ENCODE results near the gene BBIP1.

Gene BBIP1

GRCh38 chr10:110853921-110854605, 64.9 kb downstream of the BBIP1 start:
- Histone ChIP-seq H2AFZ (ENCODE audit: low read depth, low read length, severe bottlenecking) (no peak overlapping the region), H3K9me3 (ENCODE audit: insufficient read depth, low read length) (no peaks in the 10 kb centered on the region), H4K20me1 (ENCODE audit: low read depth, low read length) (no peaks in the 10 kb centered on the region), H3K79me2 (ENCODE audit: insufficient read depth, low read length) (no peaks in the 10 kb centered on the region), H3K27me3 (ENCODE audit: low read length) (no peaks in the 10 kb centered on the region), H3K9me2 (replicated peaks; ENCODE audit: insufficient read depth, low read length) (no peaks in the 10 kb centered on the region), H3K27ac (ENCODE audit: low read depth, low read length) (no peak overlapping the region), H3K9ac (ENCODE audit: low read length) (no peak overlapping the region), H3K36me3 (ENCODE audit: low read length) (no peaks in the 10 kb centered on the region), H3K4me3 (ENCODE audit: insufficient read depth, low read length, poor library complexity, severe bottlenecking) (no peak overlapping the region), H3K4me2 (ENCODE audit: low read depth, low read length, poor library complexity, severe bottlenecking) (no peak overlapping the region), H3F3A (ENCODE audit: insufficient read depth) (peaks cover 6% of the 10 kb centered on the region; the same call in 1 of the 2 replicates)
- TF ChIP-seq CTCF (IDR thresholded peaks at IDR 0.05; ENCODE audit: insufficient read depth, low read length, poor library complexity, severe bottlenecking): no peak
- TF ChIP-seq EZH2phosphoT487 (conservative IDR thresholded peaks at IDR 0.05; ENCODE audit: low read length): no peak

GRCh38 chr10:110852947-110853346, 66.0 kb downstream of the BBIP1 start:
- Histone ChIP-seq H3K4me3 (ENCODE audit: insufficient read depth, low read length, poor library complexity, severe bottlenecking) (no peak overlapping the region), H3K79me2 (ENCODE audit: insufficient read depth, low read length) (no peaks in the 10 kb centered on the region), H3K36me3 (ENCODE audit: low read length) (no peaks in the 10 kb centered on the region), H3K4me2 (ENCODE audit: low read depth, low read length, poor library complexity, severe bottlenecking) (no peak overlapping the region), H3F3A (ENCODE audit: insufficient read depth) (peaks cover 7% of the 10 kb centered on the region; the same call in 1 of the 2 replicates), H4K20me1 (ENCODE audit: low read depth, low read length) (no peaks in the 10 kb centered on the region), H3K27ac (ENCODE audit: low read depth, low read length) (no peak overlapping the region), H3K9me3 (ENCODE audit: insufficient read depth, low read length) (no peaks in the 10 kb centered on the region), H3K9ac (ENCODE audit: low read length) (no peak overlapping the region), H3K9me2 (replicated peaks; ENCODE audit: insufficient read depth, low read length) (no peaks in the 10 kb centered on the region), H3K27me3 (ENCODE audit: low read length) (no peaks in the 10 kb centered on the region), H2AFZ (ENCODE audit: low read depth, low read length, severe bottlenecking) (no peak overlapping the region)
- no peak for TF ChIP-seq EZH2phosphoT487 (conservative IDR thresholded peaks at IDR 0.05; ENCODE audit: low read length)
- TF ChIP-seq CTCF (IDR thresholded peaks at IDR 0.05; ENCODE audit: insufficient read depth, low read length, poor library complexity, severe bottlenecking): no peak

- no peak overlapping the region for H3K4me3 ChIP-seq (ENCODE audit: insufficient read depth, low read length, poor library complexity, severe bottlenecking)
- TF ChIP-seq CTCF (IDR thresholded peaks at IDR 0.05; ENCODE audit: insufficient read depth, low read length, poor library complexity, severe bottlenecking) (no peak), EZH2phosphoT487 (conservative IDR thresholded peaks at IDR 0.05; ENCODE audit: low read length) (no peak)
- no peak overlapping the region for H3K4me2 ChIP-seq (ENCODE audit: low read depth, low read length, poor library complexity, severe bottlenecking)
- no peaks in the 10 kb centered on the region for H3K27me3 ChIP-seq (ENCODE audit: low read length)
- no peaks in the 10 kb centered on the region for H3K79me2 ChIP-seq (ENCODE audit: insufficient read depth, low read length)
- no peaks in the 10 kb centered on the region for H3K9me3 ChIP-seq (ENCODE audit: insufficient read depth, low read length)
- no peaks in the 10 kb centered on the region for H3K9me2 ChIP-seq (replicated peaks; ENCODE audit: insufficient read depth, low read length)
- no peaks in the 10 kb centered on the region for H4K20me1 ChIP-seq (ENCODE audit: low read depth, low read length)
- 0 out of 2 replicates have a peak, but pooled peaks cover 5% of the 10 kb centered on the region for H3F3A ChIP-seq (ENCODE audit: insufficient read depth)
- no peak overlapping the region for H3K9ac ChIP-seq (ENCODE audit: low read length)
- no peak overlapping the region for H2AFZ ChIP-seq (ENCODE audit: low read depth, low read length, severe bottlenecking)
- H3K36me3 ChIP-seq (ENCODE audit: low read length): no peaks in the 10 kb centered on the region
- H3K27ac ChIP-seq (ENCODE audit: low read depth, low read length): no peak overlapping the region
Measured at GRCh38 chr10:110852255-110852896, 66.6 kb downstream of the BBIP1 start.
